Stimulated activated naive CD8-positive, alpha-beta T cell treated with anti-CD3 and anti-CD28 coated beads, Interleukin-15, Interleukin-2, amounts not matched to agents 100 U/mL and 50 U/mL, for 24 hours (primary cell): Measurements from ENCODE around the gene ZNF827.
"Not testable (repeated sequence)": the region's sequence is repeated elsewhere in the genome, so short reads cannot be mapped to it uniquely, and the experiment has no call there.

Experiments used
- ATAC-seq: fragments of 150-1000 bp; cut with Tn5 transposase; one replicate; pipeline ENCODE4 v1.10.0; 2021
- DNase-seq: peaks from one replicate; pipeline ENCODE4 v3.0.0; 2021

ZNF827 gene

DNA sequence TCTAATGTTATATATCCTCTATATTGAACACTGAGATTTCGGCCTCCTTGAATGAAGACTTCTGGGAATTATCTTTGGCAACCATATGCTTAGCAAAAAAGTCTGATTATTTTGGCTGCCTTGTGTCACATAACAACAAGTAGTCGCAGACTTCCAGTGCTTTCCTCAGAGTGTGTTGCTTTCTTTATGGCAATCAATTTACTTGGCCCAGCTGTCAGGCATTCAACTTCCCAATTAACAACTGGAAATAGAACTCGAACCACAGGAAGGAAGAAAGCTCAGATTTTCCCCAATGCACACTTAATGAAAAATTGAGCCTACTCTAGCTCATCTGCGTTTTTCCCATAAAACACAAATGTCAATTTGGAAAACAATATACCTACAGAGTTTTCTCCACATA, 71.6 kb downstream of the ZNF827 start:
- DNase-seq = no peak
- ATAC-seq = no peak

DNA sequence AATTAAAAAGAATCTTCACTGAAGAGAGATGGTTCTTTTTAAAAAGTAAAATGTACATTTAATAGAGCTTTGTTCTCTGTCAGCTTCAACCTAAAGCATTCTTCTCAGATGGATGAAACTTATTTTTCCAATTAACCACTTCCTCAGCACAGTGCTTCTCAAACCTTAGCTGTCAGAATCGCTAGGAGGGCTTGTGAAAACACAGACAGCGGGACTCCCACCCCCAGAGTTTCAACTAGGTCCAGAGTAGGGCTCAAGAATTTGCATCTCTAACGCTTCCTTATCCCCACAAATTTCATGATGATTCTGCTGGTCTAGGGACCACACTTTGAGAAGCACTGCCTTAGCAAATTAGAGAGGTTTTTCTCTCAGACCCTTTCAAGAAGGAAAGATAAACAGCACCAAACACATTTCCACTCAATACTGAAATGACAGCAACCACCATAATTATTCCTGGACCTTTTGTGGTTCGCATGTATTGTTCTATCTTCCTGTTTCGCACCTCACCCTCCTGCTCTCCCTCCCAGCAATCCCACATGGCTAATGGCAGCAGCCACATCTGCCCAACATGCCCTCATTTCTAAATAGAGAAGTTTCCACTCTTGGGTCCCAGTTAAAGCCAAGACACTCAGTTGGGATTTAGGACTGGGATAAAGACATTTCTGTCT, 73.2 kb downstream of the ZNF827 start:
- ATAC-seq = no peak
- no peak for DNase-seq

DNA sequence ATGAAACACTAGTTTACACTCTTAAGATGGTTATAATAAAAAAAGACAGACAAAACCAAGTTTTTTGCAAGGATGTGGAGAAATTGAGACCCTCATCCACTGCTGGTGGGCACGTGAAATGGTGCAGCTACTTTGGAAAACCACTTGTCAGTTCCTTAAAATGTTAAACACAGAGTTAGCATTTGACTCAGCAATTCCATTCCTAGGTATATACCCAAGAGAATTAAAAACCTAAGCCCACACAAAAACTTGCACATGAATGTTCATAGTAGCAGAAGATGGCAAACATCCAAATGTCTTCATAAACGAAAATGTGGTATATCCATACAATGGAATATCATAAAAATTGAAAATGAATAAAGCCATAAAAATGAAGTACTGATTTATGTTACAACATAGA, 75.4 kb downstream of the ZNF827 start:
- ATAC-seq (no peak), DNase-seq (no peak)

DNA sequence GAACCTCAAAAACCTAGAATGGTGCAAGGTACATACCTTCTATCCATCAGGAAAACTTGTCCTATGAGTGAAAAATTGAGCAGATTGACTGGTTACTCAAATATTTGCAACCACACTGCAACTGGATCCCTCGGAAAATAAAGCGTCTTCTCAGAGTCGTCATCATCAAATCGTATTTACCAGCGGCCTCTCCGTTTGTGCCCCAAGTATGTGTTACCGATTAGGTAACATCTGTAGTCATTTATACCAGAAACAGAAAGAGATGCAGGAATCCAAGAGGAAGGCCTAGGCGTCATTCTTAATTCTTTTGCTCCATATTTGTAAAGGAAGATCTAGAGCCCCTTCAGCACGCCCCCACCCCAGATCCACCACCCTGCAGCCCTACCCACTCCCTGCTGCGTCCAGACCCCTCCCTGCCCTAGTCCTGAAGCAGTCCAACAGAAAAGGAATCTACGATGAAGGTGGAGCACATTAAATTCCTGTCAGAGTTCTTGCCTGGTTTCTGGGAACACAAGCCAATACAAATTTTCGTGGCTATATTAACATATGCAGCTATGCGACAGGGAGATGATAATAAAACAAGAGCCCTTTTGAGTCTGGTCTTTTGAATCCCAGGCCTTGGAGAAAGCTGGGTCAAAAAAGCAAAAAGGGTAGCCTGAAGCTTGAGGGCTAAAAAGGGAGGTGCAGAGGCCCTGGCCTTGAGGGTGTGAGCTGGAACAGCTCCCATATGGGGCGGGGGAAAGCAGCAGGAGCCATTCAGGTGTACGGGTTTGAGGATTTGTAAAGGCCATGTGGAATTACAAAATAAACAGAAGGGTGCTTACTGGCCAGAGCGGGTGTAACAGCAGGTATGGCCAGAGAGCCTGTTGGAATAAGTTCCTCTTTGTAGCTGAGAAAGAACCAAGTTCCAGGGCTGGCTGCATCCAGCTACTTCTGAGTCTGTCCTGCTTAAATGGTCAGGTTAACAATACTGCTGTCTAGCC, 77.0 kb downstream of the ZNF827 start:
- DNase-seq = no peak
- ATAC-seq = no peak

DNA sequence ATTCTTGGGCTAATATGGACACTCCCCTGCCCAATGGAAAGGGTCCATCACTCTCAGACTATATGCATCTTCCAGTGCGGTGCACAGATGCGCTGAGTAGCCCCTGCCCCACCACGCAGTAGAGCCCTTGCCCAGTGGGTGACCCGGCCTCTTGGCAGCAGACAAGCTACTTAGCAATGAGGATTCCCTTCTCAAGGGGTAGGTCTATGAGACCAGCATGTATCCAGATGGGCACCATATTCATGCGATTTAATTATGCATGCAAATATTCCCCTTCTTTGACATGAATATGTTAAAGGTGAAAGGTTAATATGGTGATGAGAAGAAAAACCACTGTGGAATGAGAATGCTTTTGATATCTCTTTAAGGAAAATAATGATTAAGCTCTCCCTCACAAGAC, 77.7 kb downstream of the ZNF827 start:
- no peak for ATAC-seq

DNA sequence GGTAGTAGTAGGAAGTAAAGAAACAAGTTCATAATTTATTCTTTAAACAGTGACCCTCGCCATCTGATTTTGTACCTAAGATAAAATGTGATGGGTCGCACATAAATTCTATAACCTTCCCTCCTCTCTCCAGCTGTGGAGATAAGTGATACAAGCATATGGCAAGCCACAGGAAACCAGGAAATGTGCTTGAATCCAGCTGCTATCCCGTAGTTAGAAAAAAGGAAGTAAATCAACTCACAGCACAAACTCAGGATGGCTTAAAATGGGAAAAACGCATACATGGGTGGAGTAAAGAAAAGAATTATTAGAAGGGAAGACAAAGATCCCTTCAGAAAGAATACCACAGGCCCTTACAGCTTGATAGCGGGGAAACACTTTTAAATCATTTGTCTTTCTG, 78.2 kb downstream of the ZNF827 start:
- DNase-seq = no peak
- ATAC-seq = no peak

More for the DNA sequence above, 77.7 kb downstream of the ZNF827 start:
- no peak for DNase-seq

DNA sequence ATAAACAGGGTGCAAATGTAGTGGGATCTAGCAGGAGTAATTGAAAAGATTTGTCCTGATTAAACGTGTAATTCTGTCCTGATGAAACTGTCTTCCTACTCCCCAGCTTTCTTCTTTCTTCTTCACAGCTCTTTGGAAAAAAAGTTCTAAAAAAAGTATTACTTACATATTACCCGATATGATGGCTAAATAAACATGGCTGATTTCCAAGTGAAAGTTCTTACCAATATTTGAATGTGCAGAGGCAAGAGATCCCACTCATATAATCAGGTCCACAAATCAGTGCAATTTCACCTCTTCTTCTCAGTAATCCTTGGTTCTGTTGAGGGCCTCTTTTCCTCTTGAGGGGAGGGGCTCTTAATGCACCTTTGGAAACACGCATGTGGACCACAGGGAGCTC, 78.7 kb downstream of the ZNF827 start:
- no peak for DNase-seq
- no peak for ATAC-seq

DNA sequence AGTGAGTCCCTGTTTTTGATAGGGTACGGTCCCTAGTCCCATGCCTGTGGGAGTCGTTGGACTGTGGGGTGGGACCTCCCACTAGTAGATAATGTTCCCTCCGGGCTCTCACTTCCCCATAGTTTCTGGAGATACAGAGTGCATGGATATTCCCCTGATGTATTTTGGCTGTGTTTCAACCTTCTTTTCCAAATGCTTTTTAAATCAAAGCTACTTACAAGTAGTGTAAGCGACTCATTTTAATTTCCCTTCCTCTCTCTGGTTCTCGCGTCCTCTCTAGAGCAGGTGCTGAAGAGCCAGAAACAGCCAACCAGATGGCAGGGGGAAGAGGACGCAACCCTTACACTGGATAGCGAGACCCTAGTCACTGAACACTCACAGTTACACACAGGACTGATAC, 79.2 kb downstream of the ZNF827 start:
- DNase-seq = no peak
- ATAC-seq = no peak

DNA sequence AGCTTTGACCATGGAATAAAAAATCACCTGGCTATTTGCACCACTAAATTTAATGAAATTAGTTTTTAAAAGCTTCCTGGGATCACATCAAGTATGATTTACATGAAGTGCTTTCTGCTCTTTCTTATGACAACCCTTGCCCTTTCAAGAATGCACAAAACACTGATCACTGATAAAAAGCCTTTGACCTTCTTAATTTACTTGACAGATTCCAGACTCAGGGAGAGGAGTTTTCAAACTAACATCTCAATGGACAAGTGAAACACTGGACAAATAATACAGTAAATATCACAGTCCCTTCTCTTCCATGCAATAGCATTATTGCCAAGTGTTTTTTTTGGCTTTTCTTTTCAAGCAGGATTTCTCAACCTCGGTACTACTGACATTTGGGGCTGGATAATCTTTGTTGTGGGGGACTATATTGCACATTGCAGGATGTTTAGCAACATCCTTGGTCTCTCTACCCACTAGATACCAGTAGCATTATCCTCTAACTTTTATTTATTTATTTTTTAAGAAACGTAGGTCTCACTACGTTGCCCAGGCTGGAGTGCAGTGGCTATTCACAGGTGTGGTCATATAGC, 86.3 kb downstream of the ZNF827 start:
- no peak for DNase-seq
- ATAC-seq = no peak

DNA sequence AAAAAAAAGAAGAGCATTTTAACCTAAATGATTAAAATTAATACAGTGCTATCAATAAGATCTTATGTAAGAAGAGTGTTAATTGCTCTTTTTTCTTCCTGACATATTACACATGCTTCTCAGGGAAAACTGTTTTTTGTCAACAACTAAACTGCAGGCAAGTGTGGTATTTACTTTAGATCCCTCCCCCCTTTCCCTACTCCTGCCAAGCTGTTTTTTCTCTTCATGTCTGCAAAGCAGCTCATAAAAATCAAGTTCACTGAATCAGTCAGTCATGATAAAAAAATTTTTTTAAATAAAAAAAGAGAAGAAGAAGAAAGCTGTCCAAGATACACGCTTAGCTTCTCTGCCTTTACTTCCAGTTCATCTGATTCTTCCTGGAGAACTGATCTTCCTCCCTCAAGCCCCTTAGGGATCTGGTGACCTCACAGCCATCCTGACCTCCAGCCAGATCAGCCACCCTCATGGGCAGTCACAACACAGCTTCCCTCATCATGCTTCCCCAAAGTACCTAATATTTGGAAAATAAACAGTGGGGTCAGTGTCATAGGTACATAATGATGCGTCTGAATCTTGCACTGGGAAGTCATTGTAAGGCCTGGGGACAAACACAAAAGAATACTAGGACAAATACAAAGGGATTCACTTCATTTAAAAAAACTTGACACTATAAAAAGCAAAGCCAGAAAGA, 87.0 kb downstream of the ZNF827 start:
- ATAC-seq (no peak), DNase-seq (no peak)

DNA sequence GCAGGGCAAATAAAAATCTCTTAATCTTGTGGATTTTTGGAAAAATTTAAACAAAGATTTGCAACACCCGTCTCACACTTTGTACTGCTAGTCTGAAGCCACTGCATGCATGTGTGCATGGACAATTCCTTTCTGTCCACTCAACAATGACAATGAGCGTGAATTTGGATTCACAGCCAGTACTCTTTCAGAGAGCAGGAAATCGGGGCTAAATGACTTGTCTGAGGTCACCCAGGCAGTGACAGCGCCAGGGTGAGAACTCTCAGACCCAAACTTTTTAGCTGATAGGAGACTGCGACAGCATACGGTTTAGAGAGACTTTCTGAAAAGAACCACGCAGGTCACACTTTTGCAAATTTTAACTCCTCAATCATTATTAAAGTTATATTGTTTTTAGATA, 90.9 kb downstream of the ZNF827 start:
- DNase-seq = no peak
- no peak for ATAC-seq

DNA sequence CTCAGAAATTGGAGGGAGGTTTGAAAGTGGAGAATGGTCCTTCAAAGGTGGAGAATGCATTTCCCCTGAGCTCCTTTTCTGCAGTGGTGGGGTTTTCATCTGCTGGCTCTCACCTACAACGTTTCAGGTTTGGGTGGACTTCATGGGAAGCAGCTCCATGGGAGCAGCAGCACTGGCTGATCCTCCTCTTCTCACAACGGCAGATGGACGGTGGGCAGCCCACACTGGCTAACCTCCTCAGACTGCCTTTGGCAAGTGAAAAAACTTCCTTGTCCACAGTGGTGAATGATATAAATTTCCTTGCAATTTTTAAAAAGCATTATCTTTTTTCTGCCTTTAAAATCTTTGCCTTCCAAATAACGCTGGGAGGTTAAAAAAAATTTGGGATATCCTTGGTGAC, 93.5 kb downstream of the ZNF827 start:
- ATAC-seq = no peak
- no peak for DNase-seq

DNA sequence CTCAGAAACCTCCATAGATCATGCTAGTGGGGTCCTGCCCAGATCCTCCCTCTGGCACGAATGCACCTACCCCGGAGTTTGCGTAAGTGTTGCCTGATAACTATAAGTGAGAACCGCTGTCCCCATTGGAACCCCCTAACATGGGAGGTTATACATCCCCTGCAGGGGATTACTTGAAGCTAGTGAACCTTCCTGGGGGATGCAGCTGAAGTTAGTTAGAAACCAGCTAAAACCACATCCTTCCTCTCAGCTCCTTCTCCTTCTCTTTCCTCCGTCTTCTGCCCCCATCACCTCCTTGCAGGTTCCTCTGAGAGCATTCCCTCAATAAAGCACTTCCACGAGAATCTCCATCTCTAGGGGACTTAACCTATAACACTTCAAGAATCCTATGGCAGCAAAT, 95.0 kb downstream of the ZNF827 start:
- ATAC-seq (peak; percentile 30), DNase-seq (no peak)

DNA sequence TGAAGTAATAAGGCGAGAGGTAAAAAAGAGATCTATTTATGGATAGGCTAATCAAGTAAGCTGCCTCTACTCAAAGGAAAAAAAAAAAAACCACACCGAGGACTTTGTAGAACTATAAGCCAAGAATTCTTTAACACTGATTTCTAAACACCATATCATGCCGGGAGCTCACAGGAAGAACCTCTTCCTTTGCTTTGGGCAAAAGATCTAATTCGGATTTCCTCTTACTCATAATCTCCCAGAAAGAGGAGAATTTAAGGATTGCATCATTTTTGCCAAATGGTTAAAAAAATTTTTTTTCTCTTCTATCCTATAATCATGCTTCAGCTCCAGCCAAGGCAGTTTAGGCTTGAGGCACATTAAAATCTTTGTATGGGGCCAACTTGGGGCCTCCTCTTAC, 95.5 kb downstream of the ZNF827 start:
- no peak for DNase-seq
- ATAC-seq = no peak

DNA sequence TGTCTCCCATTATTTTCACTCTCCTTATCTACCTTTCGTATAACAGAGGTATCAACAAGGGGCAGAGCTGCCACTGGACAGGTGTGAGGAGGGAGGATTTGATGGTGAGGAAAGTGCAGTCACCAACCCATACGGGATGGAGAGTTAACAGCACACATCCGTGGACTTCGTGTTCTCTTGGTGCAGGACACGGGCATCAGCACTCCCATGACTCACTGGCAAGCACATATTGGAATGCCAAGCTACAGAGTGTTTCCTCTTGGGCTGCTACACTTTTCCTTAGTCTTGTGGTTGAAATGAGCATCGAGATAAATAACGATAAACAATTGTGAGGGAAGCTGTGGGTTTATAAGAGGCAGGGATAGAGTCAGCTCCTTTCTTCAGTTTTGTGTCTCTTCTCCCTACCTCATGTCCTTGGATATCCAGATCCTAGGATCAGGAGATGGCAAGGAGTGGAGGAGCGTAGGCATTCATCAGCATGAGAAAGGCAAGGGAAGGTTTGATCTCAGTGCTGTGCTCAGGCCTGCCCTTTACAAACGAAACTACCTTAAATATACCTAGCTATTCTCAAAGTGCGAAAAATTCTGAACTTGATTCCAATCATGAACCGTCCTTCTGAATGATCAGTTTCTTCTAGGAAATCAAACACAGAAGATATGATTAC, 96.3 kb downstream of the ZNF827 start:
- no peak for ATAC-seq

DNA sequence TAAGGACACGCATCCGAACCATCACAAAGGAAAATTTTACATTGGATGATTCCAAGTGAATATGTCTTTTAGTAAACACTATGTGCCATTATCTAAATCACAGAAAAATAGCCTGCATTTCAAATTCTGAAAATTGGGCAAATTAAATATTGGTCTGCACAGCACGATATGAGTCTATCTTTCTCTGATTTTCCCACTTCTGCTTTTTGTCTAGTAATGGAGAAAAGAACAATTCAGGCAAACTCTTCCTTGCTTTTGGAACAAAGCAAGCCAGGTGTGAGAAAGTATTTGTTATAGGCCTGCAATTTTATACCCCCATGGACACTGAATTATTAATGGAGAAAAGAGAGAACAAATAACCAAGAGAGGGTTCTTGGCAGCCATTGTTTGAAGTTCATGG, 97.8 kb downstream of the ZNF827 start:
- no peak for ATAC-seq
- DNase-seq = no peak

More for the DNA sequence above, 96.3 kb downstream of the ZNF827 start:
- DNase-seq = no peak

DNA sequence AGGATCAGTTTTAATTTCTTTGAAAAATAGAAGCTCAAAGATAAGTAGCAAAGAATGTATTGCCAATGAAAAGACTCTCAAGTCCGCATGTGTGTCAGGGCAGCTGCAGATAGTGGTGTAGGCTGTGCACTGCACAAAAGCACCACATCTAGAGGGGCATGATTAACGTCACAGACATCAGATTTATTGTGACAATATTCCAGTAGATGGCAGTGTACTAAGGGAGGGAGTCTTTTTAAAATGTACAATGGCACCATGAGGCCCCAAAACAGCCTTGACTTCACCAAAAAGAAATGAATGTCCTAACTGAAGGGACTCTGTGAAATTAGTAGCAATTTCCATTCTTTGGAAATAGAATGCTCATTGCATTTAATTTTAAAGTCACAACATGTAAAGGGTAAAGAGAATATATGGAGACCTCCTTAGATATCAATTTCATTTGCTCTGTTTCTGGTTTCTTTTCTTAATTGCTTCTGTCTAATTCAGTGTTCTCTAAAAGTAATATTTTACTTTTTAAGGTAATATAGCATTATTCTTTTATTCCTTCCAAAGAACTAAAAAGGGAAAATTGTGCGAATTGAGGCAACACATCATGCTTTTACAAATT, 98.4 kb downstream of the ZNF827 start:
- peak; percentile 90 for ATAC-seq
- DNase-seq = no peak

DNA sequence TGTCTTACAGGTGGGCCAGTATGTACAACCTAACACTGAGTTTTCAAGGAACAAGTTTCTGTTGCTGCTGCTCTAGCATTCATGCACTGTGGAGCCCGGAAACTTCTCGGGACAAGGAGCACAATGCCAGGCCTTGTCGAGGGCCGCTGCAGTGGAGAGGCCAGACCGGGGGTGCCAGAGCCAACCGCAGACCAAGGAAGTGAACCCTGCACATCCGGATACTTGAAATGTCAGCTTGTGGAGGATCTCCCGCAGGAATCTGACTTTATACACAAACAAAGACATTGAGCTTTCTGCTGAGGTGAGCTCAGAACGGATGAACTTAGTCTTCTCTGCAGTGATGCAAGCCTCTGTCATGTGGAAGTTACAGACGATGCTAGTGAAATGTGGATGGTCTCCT, 99.5 kb downstream of the ZNF827 start:
- ATAC-seq (no peak), DNase-seq (no peak)

DNA sequence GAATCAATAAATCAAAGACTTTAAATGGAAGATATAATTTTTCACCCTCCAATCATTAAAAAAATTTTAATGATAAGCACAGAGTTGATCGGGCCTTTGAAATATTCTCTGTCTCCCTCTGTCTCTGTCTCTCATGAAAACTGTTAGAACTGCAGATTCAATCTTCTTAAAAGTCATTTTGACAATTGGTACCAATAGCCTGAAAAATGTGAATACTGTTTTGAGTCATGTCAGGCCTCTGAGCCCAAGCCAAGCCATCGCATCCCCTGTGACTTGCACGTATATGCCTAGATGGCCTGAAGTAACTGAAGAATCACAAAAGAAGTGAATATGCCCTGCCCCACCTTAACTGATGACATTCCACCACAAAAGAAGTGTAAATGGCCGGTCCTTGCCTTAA, 106.2 kb downstream of the ZNF827 start:
- not testable (repeated sequence) for ATAC-seq

DNA sequence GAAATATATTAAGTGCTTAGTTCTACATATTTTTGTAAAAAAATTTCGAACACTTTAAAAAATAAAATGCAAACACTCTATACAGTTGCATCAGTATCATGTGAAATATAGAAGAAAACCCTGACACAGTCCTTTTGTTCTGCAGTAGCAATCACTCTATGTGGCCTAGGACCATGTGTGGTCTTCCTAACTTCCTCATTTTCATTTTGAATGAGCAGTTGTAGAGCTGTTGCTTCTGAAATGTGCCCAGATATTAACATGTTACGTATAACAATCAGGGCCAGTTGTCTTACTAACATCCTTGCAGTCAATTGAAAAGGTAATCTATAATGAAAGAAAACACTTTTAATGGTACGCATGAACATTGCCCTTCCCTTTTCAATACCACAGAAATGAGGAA, 107.9 kb downstream of the ZNF827 start:
- ATAC-seq (no peak), DNase-seq (no peak)

More for the DNA sequence above, 106.2 kb downstream of the ZNF827 start:
- DNase-seq = not testable (repeated sequence)

DNA sequence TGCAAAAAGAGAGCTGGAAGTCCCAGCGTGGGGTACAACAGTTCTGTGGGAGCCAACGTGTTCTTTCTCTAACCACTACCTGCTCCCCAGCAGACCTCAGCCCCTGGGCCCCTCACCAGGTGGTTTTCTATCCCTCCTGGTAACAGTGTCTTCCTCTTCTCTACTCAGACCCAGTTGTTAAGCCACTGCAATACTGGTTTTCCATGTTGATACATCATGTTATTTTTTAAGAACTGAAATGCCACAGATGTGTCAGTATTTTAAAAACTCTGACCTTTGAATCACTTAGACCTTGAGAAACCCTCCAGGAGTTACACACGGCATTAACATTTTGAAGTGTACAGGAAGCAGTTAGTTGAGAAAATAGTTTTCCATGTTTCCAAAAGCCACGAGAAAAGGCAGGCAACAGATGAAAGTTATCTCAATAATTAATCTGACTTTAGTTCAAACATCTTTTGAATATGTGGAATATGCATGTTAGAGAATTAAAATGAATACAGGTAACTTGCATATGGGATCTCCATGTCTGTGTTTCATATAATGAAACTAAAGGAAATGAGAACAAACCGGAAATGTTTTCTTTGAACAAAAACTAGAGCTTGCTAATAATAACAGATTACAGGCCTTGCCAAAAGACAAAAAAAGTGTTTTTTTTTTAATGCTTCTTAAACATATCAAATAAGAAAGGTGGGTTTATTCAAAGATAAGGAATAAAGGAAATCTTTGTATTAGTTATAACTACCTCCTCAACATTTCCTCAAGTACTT, 108.8 kb downstream of the ZNF827 start:
- ATAC-seq (peak; percentile 86), DNase-seq (peak; percentile 66)
